PFSK-1 (cell line): ENCODE measurements around the gene IL17RC.

Experiments used
- POLR2AphosphoS5 ChIP-seq: IDR thresholded peaks from 2 replicates; pipeline ENCODE4 v1.6.1; 2012; ENCODE audit warnings: low read depth, mild to moderate bottlenecking, control low read depth, low read length, moderate library complexity
- SIN3A ChIP-seq: IDR thresholded peaks from 2 replicates; pipeline ENCODE4 v1.6.1; 2012; ENCODE audit warnings: mild to moderate bottlenecking, low read length, moderate library complexity, borderline replicate concordance; ENCODE audit not compliant: insufficient read depth
- TAF1 ChIP-seq: IDR thresholded peaks from 2 replicates; pipeline ENCODE4 v1.6.1; 2012; ENCODE audit warnings: low read length, control low read depth, borderline replicate concordance; ENCODE audit not compliant: insufficient read depth
- TF ChIP-seq, protein P1 (sequence below), 2 experiments: IDR thresholded peaks; 2 replicates each; pipeline versions ENCODE4 v1.6.1 to v1.8.0; 2011 to 2012; ENCODE audit warnings: low read depth in 2 of 2, low read length in 2 of 2, control low read depth in 1 of 2, inconsistent platforms in 1 of 2, mild to moderate bottlenecking in 1 of 2, moderate library complexity in 1 of 2; ENCODE audit not compliant: insufficient read depth in 1 of 2

DNA sequence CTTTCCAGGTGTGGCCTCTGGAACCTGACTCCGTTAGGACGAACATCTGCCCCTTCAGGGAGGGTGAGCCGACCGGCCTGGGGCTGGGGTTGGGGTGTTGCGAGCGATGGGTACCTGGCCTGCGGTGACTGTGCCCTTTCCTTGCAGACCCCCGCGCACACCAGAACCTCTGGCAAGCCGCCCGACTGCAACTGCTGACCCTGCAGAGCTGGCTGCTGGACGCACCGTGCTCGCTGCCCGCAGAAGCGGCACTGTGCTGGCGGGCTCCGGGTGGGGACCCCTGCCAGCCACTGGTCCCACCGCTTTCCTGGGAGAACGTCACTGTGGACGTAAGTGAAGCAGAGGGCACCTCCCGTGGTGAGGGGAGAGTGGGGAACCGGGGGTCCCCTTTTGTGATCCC lies 11.3 kb downstream of the IL17RC start:
- TF ChIP-seq TAF1 (no peak), SIN3A (no peak), POLR2AphosphoS5 (no peak)
- TF ChIP-seq, protein P1, sequence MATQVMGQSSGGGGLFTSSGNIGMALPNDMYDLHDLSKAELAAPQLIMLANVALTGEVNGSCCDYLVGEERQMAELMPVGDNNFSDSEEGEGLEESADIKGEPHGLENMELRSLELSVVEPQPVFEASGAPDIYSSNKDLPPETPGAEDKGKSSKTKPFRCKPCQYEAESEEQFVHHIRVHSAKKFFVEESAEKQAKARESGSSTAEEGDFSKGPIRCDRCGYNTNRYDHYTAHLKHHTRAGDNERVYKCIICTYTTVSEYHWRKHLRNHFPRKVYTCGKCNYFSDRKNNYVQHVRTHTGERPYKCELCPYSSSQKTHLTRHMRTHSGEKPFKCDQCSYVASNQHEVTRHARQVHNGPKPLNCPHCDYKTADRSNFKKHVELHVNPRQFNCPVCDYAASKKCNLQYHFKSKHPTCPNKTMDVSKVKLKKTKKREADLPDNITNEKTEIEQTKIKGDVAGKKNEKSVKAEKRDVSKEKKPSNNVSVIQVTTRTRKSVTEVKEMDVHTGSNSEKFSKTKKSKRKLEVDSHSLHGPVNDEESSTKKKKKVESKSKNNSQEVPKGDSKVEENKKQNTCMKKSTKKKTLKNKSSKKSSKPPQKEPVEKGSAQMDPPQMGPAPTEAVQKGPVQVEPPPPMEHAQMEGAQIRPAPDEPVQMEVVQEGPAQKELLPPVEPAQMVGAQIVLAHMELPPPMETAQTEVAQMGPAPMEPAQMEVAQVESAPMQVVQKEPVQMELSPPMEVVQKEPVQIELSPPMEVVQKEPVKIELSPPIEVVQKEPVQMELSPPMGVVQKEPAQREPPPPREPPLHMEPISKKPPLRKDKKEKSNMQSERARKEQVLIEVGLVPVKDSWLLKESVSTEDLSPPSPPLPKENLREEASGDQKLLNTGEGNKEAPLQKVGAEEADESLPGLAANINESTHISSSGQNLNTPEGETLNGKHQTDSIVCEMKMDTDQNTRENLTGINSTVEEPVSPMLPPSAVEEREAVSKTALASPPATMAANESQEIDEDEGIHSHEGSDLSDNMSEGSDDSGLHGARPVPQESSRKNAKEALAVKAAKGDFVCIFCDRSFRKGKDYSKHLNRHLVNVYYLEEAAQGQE (IDR thresholded peaks at IDR 0.05; ENCODE audit: insufficient read depth in 1 of 2, low read depth in 2 of 2, low read length in 2 of 2) = no peak
